Heart right ventricle (tissue), 16 donors: ENCODE measurements around the gene ACYP2. TPM values are rescaled to one million over a fixed set of nuclear protein-coding genes. Genes with fewer than 3 reads are reported as not detected.
"Not testable (repeated sequence)": the region's sequence is repeated elsewhere in the genome, so short reads cannot be mapped to it uniquely, and the experiment has no call there.

Source experiments
- ATAC-seq, 8 donors: fragments of 200-7000 bp; cut with Tn5 transposase; one replicate each; pipeline ENCODE4 v1.9.1; 2020; ENCODE audit warnings: mild to moderate bottlenecking in 8 of 8, moderate library complexity in 8 of 8, moderate number of reproducible peaks in 1 of 8
- DNase-seq, 2 donors: peaks; one replicate each; pipeline ENCODE4 v3.0.0-alpha.2; 2020
- H3K27ac ChIP-seq, 10 donors: fragments of 200-600 bp; sonication (generic) in 2 of 10; one replicate each; pipeline versions ENCODE4 v1.5.0 to v1.8.0; 2020 to 2022; ENCODE audit warnings: mild to moderate bottlenecking in 3 of 10
- H3K27me3 ChIP-seq, 7 donors: fragments of 200-600 bp; one replicate each; pipeline ENCODE4 v1.8.0; 2021 to 2022; ENCODE audit warnings: mild to moderate bottlenecking in 2 of 7
- H3K36me3 ChIP-seq, 9 donors: fragments of 200-600 bp; sonication (generic) in 1 of 9; one replicate each; pipeline versions ENCODE4 v1.5.0 to v1.8.0; 2020 to 2022; ENCODE audit warnings: mild to moderate bottlenecking in 2 of 9
- H3K4me1 ChIP-seq, 9 donors: fragments of 200-600 bp; sonication (generic) in 1 of 9; one replicate each; pipeline versions ENCODE4 v1.5.0 to v1.8.0; 2020 to 2022; ENCODE audit warnings: mild to moderate bottlenecking in 4 of 9
- H3K4me3 ChIP-seq, 10 donors: fragments of 200-600 bp; sonication (generic) in 2 of 10; one replicate each; pipeline versions ENCODE4 v1.5.0 to v1.8.0; 2020 to 2022; ENCODE audit warnings: mild to moderate bottlenecking in 7 of 10, moderate library complexity in 2 of 10
- H3K9me3 ChIP-seq, 11 donors: fragments of 200-600 bp in 10 of 11; sonication (generic) in 2 of 11; one replicate each; pipeline versions ENCODE4 v1.5.0 to v1.8.0; 2013 to 2022; ENCODE audit warnings: mild to moderate bottlenecking in 2 of 11, control low read depth in 1 of 11, moderate library complexity in 1 of 11
- WGBS, 2 donors: extraction: QIAGEN DNeasy Blood & Tissue Kit; methylation state at CpG; one replicate each; pipeline ENCODE4 v1.1.7; 2013; ENCODE audit warnings: inconsistent platforms in 1 of 2; 5-methylcytosine and 5-hydroxymethylcytosine counted together
- intact Hi-C, 10 donors: fragments of 100-400 bp; cut with DNase I; formaldehyde crosslinking; loops; one replicate each; pipeline versions ENCODE4 v1.11.1 to v1.14.2; 2022
- long read RNA-seq, 3 donors: library from polyadenylated mRNA; unstranded; transcript quantifications; one replicate each; pipeline ENCODE4 v2.0.0, GENCODE V29; 2020 to 2021
- polyA plus RNA-seq, 2 donors: library from polyadenylated mRNA; stranded (reverse); fragments of 200-250 nt; gene quantifications; one replicate each; pipeline ENCODE4 v1.2.3, GENCODE V29; 2013
- total RNA-seq, 10 donors: library from RNA; stranded (reverse); fragmentation: NEBNext Ultra II Directional in 3 of 10; extraction: Animal tissue kit (Norgen Biotek cat#: 25700) in 3 of 10; gene quantifications; one replicate each; pipeline versions ENCODE4 v1.2.1 to v1.2.4, GENCODE V29; 2021 to 2023
- TF ChIP-seq, protein P1 (sequence below), 9 donors: fragments of 200-600 bp; sonication (generic) in 2 of 9; IDR thresholded peaks; one replicate each; pipeline versions ENCODE4 v1.5.0 to v1.8.0; 2021 to 2022; ENCODE audit warnings: antibody characterized with exemption in 9 of 9, mild to moderate bottlenecking in 5 of 9, moderate library complexity in 1 of 9
- donor health status: Arrhythmogenic right ventricular cardiomyopathy.
- donor health status: ischemic (EF 13 %, LVEDD 7.1; RV severe dilation, severe dysfunction).
- donor health status: healthy with polysubstance abuse.
- donor health status: DM: no; HTN: yes; CAD: no.
- donor health status: DM: no; HTN: no; CAD: no.
- donor health status: ischemic (EF 25% LVEDD 6.9; RV normal size, moderate dysfunction).
- donor health status: ischemic (EF 25% LVEDD 5.7; RV mildly dilated, moderate dysfunction).
- donor health status: healthy.
- donor health status: DM: yes; HTN: yes; CAD: no.
- donor health status: Ischemic cardiomyopathy.
- donor health status: ischemic (EF 35%, LVEDD 5.7; RV mildly dilated, moderate dysfunction).
- donor health status: nonischemic (EF 11% LVEDD 7.7; RV severe dilation, severe dysfunction).
- donor health status: DM: yes; HTN: yes; CAD: no.
- donor health status: PGD.
- donor health status: ischemic (EF 29% LVEDD 5.4; RV normal size, mild dysfunction).
- donor health status: nonischemic (EF 23%, LVEDD 6.1; RV moderate dilation, normal function).

ACYP2 gene
- 10 to 100 TPM; 48.6 to 87.1 (median 78.1) TPM for total RNA-seq
- 10 to 100 TPM; 45.7 to 56.5 TPM for polyA plus RNA-seq
- long read RNA-seq, donor 1, partial matches to known transcripts = 7 of 78 reads
- long read RNA-seq, donor 1, other reads (novel, unspliced or antisense) = 68 of 78 reads
- long read RNA-seq, donor 2, partial matches to known transcripts = 8 of 127 reads
- long read RNA-seq, donor 2, other reads (novel, unspliced or antisense) = 118 of 127 reads
- long read RNA-seq, donor 3, partial matches to known transcripts = 3 of 15 reads
- long read RNA-seq, donor 3, other reads (novel, unspliced or antisense) = 12 of 15 reads

DNA sequence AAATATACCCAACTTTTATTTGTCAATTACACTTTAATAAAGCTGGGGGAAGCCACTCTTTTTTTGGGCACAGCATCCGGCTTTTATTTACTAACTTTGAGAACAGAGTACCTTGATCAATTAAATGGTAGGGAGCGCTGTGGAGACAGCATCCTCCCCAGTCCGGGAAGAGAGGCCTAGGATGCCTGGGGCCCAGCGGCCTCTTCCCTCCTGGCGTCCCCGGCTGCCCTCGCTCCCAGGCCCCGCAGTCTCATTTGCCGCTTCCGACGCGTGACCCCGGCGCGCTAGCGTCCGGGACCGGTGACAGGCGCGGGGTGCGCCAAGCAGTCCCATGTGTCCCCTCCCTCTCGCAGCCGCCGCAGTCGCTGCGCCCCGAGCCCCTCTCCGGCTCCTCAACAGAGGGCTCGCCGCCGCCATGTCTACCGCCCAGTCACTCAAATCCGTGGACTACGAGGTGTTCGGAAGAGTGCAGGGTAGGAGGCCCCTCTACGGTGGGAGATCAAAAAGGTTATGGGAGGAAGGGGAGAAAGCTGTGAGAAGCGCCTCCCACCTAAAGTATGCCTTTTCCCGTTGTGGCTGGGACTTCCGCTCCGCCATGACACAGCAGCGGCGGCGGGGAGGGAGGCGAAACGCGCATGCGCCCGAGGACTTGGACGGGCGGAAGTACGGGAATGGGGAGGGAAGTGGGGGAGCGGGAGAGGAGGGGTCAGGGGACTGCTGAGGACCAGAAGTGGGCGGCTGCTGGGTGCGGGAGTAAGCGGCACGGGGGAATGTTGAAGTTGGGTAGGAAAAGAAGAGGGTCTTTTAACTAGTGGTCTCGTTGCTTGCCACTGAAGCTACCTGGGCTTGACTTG lies at the start of gene ACYP2:
TSS of gene ACYP2 (plus strand) at position 332 of the 854 bp plus-strand sequence.
- peak; percentile 97 to 99 (median 99) for ATAC-seq
- H3K4me3 ChIP-seq = peak within 1 kb of the TSS; percentile 49 to 87 (median 64)
- no peaks in the 10 kb centered on the region for H3K27me3 ChIP-seq
- TF ChIP-seq, protein P1, sequence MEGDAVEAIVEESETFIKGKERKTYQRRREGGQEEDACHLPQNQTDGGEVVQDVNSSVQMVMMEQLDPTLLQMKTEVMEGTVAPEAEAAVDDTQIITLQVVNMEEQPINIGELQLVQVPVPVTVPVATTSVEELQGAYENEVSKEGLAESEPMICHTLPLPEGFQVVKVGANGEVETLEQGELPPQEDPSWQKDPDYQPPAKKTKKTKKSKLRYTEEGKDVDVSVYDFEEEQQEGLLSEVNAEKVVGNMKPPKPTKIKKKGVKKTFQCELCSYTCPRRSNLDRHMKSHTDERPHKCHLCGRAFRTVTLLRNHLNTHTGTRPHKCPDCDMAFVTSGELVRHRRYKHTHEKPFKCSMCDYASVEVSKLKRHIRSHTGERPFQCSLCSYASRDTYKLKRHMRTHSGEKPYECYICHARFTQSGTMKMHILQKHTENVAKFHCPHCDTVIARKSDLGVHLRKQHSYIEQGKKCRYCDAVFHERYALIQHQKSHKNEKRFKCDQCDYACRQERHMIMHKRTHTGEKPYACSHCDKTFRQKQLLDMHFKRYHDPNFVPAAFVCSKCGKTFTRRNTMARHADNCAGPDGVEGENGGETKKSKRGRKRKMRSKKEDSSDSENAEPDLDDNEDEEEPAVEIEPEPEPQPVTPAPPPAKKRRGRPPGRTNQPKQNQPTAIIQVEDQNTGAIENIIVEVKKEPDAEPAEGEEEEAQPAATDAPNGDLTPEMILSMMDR (IDR thresholded peaks at IDR 0.05) = peak in 6 of 9 donors; percentile 10 to 54 (median 38)
- H3K9me3 ChIP-seq = peaks cover 0 to 14% (median 0%) of the 10 kb centered on the region in 11 donors
- peak within 1 kb of the TSS; percentile 94 to 100 (median 98) for H3K27ac ChIP-seq
- H3K36me3 ChIP-seq = peaks cover 0 to 16% (median 1%) of the 10 kb centered on the region in 9 donors
- H3K4me1 ChIP-seq = peaks cover 0 to 14% (median 8%) of the 10 kb centered on the region in 9 donors
- DNase-seq = peak; percentile 97 to 98
- 0 to 1% methylated on average over 57 of the region's 57 CpGs for WGBS, 2 donors
- intact Hi-C loops = loop anchor here in 3 of 10 donors (2.0 to 10.0 kb wide), 5 partner anchors 141 to 607 kb away; partner anchors contain the start of genes PSME4 (in 2 of the 3) and EML6 (in 1 of the 3)

DNA sequence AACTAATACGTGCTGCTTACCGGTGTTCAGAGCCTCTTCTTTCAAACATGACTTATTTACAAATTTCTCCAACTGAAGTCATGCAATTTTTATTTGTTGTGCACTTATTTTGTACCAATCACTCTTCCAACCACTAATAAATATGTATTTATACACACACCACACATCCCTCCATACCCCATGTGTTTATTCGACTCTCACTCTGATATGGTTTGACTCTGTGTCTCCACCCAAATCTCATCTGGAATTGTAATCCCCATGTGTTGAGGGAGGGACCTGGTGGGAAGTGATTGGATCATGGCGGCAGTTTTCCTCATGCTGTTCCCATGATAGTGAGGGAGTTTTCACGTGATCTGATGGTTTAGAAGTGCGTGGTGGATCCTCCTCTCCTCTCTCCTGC lies 49.5 kb upstream of the ACYP2 start:
- intact Hi-C loops = no loop called here
- no peaks in the 10 kb centered on the region for H3K9me3 ChIP-seq
- TF ChIP-seq, protein P1 (IDR thresholded peaks at IDR 0.05) = no peak
- peaks cover 0 to 6% (median 0%) of the 10 kb centered on the region in 9 donors for H3K4me1 ChIP-seq
- ATAC-seq (no peak), DNase-seq (no peak)
- WGBS, 2 donors = 93 to 96% methylated on average over 6 of the region's 6 CpGs
- H3K27ac ChIP-seq = no peak overlapping the region
- H3K4me3 ChIP-seq = no peak overlapping the region
- H3K27me3 ChIP-seq = no peaks in the 10 kb centered on the region
- H3K36me3 ChIP-seq = no peaks in the 10 kb centered on the region

DNA sequence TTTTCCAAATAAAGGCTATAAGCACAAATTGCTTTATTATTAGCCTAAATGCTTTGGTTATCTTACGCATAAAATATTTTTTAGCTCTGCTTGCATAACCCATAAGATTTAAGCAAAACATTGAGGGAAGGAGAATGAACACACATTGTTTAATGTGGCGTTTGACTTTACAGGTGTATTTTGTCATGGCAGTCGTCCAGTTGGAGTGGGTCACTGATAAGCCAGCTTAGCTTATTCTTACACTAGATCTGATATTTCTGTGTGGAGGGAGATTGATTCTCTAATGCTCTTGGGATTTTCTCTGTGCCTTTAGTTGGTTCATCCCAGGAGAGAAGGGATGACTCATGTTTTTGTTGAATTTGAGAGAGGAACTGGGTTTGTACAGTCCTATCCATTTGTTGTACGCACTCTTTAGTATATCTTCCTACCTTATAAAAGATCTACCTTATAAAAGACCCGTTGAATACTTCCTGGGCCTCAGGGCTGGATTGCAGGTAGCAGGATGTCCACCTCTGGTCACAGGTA lies 47.5 kb upstream of the ACYP2 start:
- Histone ChIP-seq H3K36me3 (no peaks in the 10 kb centered on the region), H3K9me3 (no peaks in the 10 kb centered on the region), H3K27me3 (no peaks in the 10 kb centered on the region), H3K27ac (no peak overlapping the region), H3K4me3 (no peak overlapping the region), H3K4me1 (peaks cover 0 to 6% (median 0%) of the 10 kb centered on the region in 9 donors)
- ATAC-seq (no peak), DNase-seq (no peak)
- intact Hi-C loops = no loop called here
- TF ChIP-seq, protein P1 (IDR thresholded peaks at IDR 0.05) = no peak
- WGBS, 2 donors = 76 to 81% methylated on average over 5 of the region's 5 CpGs

DNA sequence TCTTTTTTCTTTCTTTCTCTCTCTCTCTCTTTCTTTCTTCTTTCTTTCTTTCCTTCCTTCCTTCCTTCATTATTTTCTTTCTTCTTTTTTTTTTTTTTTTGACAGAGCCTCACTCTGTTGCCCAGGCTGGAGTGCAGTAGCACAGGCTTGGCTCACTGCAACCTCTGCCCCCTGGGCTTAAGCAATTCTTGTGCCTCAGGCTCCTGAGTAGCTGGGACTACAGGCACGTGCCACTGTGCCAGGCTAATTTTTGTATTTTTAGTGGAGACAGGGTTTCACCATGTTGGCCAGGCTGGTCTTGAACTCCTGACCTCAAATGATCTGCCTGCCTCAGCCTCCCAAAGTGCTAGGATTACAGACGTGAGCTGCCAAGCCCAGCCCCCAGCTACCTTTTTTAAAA lies 42.9 kb upstream of the ACYP2 start:
- H3K4me1 ChIP-seq = peaks cover 0 to 13% (median 6%) of the 10 kb centered on the region in 9 donors
- ATAC-seq, DNase-seq, H3K27ac ChIP-seq, H3K27me3 ChIP-seq, H3K4me3 ChIP-seq, H3K9me3 ChIP-seq, H3K36me3 ChIP-seq, intact Hi-C loops: not testable (repeated sequence)
- WGBS, 2 donors = 71 to 78% methylated on average over 2 of the region's 2 CpGs
